Fibroblast of the aortic adventitia (primary cell): ENCODE results near the gene TMEM204. TPM values are rescaled to one million over a fixed set of nuclear protein-coding genes. Genes with fewer than 3 reads are reported as not detected.

Source experiments
- DNase-seq: peaks from one replicate; pipeline ENCODE4 v3.0.0-alpha.2; 2010; ENCODE audit warnings: low read depth
- H3K4me3 ChIP-seq: 2 replicates; pipeline ENCODE4 v1.5.1; 2011; ENCODE audit warnings: low read depth, mild to moderate bottlenecking, control low read depth, low read length, moderate library complexity
- CTCF ChIP-seq: IDR thresholded peaks from 2 replicates; pipeline ENCODE4 v1.5.1; 2011; ENCODE audit warnings: mild to moderate bottlenecking, low read length, control low read depth, inconsistent platforms; ENCODE audit not compliant: insufficient read depth
- total RNA-seq: library from RNA; depleted of rRNA; stranded (reverse); fragments of >200 nt; gene quantifications from 2 replicates; pipeline ENCODE4 v1.2.3, GENCODE V29; 2012; ENCODE audit warnings: low replicate concordance

TMEM204 gene
- total RNA-seq, 1 donor = 22.1 TPM

GRCh38 chr16:1494711-1495110 is 38.8 kb upstream of the TMEM204 start:
- DNase-seq = no peak
- no peak for TF ChIP-seq CTCF
- H3K4me3 ChIP-seq = peak overlapping the region; percentile 79

- DNase-seq = no peak
- no peak for TF ChIP-seq CTCF
- no peak overlapping the region for H3K4me3 ChIP-seq
These were observed 38.1 kb upstream of the TMEM204 start for GRCh38 chr16:1495211-1495888.

- H3K4me3 ChIP-seq = no peak overlapping the region
- no peak for TF ChIP-seq CTCF
- DNase-seq = no peak
These were observed 37.6 kb upstream of the TMEM204 start for GRCh38 chr16:1495889-1496262.

GRCh38 chr16:1496464-1496863 is 37.0 kb upstream of the TMEM204 start:
- no peak for DNase-seq
- TF ChIP-seq CTCF = no peak
- no peak overlapping the region for H3K4me3 ChIP-seq

- TF ChIP-seq CTCF = no peak
- no peak overlapping the region for H3K4me3 ChIP-seq
- DNase-seq = no peak
These were observed 36.4 kb upstream of the TMEM204 start for GRCh38 chr16:1497014-1497598.

GRCh38 chr16:1498899-1499676 is 34.4 kb upstream of the TMEM204 start:
- TF ChIP-seq CTCF = no peak
- H3K4me3 ChIP-seq = no peak overlapping the region
- DNase-seq = no peak
